GM19324 (cell line): ENCODE data around the gene MST1.
"Not testable (repeated sequence)": the region's sequence is repeated elsewhere in the genome, so short reads cannot be mapped to it uniquely, and the experiment has no call there.

Experiments used
- ATAC-seq: cut with Tn5 transposase; IDR thresholded peaks from one replicate; pipeline ENCODE4 v1.9.1; 2021; ENCODE audit warnings: mild to moderate bottlenecking, moderate library complexity; ENCODE audit not compliant: unreplicated experiment, low FRiP score

The MST1 gene

DNA sequence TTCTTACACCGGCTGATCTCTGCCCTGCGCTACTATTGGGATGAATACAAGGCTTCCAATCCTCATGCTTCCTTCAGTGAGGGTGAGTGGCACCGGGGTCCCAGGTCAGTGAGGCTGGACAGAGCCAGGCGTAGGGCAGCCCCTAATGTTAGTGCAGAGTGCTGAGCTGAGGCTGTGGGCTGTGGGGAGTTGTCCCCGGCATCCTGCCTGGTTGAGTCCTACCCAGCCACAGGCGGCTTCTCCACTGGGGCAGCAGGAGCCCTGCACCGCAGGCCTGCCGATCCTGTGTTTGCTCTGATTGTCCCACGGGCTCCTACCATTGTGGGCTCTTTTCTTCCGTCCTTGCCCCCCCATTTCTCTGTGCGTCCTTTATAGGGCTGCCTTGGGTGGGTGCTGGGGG, 13.4 kb upstream of the MST1 start:
- ATAC-seq = no peak

DNA sequence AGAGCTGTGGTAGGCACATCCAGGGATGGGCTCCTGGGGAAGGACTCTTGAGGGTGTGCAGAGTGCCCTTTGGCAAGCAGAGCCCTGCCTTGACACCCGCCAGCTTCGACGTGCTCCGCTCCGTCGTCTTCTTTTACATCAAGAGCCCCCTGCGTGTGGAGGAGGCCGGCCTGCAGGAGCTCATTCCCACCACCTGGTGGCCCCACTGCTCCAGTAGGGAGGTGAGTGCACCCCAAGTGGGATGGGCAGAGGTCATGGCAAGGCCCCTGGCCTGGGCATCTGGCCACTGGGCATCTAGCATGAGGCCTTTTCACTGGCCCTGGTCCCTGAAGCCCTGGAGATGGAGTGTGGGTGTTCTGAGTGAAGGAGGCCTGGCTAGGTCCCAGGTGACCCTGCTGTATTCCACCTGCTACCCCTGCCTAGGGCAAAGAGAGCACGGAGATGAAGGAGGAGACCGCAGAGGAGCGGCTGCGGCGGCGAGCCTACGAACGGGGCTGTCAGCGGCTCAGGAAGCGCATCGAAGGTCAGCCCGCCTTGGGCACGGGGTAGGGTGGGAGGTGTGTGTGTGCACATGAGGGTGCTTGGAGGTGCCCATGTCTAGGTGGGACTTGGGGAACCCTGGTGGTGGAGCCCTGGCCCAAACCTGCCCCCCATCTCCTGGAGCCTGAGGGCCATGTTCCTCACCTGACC, 12.3 kb upstream of the MST1 start:
- no peak for ATAC-seq

DNA sequence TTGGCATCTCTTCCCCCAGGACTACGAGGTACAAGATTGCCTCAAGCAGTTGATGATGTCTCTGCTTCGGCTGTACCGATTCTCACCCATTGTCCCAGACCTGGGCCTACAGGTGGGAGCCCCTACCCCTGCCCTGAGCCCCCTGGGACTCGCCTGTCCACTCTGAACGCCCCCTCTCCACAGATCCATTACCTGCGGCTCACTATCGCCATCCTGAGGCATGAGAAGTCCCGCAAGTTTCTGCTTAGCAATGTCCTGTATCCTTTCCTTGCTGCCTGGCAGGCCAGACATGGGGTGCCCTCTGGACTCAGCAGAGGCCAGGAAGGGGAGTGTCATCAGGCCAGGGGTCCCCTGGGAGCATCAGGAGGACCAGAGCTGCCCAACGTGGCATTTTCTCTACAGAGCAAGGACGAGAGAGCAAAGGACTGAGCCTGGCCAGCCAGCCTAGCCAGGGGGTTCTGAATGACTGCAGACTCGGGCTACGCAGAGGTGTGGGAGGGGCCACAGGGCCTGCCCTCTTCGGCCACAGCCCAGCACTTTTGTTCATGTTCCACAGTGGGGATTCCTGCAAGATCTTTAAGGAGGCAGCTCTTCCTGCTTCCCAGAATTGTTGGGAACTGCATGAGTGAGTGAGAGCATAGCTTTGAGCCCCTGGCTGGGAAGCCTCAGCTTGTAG, 11.3 kb upstream of the MST1 start:
- no peak for ATAC-seq

DNA sequence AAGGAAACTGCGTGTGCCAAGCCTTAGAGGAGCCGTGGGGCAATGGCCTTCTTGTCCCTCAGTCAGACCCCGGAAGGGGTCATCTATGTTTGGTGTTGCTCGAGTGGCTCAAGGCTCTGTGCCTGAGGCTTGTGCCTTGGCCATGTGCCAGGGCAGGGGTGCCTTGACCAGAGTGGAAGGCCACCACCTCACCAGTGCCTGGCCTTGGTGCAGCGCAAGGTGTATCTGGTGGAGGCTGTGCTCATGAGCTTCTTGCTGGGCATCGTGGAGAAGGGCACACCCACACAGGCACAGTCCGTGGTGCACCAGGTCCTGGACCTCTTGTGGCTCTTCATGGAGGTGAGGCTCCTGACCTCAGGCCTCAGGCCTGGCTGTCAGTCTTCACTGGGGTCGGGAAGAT, 10.7 kb upstream of the MST1 start:
- ATAC-seq = no peak

DNA sequence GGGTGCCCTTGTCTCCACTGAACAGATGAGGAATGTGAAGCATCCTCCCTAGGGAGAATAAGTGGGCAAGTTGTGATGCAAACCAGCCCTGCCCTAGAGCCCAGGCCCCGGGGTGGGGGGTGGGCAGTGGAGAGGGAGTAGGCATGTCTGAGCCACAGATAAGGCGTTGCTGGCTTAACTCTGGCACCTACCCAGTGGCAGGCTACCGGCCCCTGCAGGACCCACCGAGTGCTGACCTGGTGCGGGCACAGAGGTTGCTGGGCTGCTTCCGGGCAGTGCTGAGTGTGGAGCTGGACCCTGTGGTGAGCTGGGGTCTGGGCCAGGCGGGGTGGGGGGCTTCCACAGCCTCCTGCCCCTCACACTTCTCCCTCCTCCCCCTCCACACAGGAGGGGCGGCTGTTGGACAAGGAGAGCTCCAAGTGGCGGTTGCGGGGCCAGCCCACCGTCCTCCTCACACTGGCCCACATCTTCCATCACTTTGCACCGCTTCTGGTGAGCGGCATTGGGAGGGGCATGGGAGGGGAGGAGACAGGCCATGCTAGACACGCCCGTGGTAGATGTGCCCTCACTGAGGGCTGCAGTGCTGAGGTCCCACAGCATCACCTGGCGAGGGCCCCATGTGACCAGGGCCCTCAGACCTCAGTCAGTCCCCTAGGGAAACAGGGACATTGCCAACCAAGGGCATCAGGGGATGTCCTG, 10.2 kb upstream of the MST1 start:
- no peak for ATAC-seq

DNA sequence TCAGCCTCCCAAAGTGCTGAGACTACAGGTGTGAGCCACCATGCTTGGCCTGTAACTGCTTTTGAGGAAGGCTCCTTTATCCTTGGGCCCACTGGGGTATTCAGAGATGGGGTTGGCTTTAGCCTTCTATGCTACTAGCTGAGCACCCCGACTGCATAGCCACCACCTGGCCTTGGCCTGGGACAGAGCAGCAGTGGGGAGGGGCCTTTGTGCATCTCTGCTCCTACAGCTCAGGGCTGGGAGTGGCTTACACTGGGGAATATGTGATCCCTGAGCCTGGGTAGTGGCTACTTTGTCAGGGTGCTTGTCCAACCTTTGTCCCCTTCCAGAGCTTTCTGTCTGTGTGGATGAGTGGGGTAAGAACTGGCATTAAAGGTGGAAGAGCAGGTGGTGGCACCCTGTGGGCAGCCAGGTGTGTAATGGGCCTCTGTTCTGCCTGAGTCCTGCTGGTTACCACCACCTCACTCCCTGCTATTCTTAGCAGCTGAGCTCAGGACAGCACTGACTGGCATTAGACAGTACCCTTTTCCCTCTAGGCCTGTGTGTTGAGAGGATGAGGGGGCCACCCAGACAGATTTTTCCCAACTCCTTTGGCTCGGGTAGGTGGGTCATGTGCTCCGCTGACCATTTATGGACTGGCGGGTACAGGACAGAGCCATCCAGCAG, 6.2 kb upstream of the MST1 start:
- ATAC-seq = not testable (repeated sequence)

DNA sequence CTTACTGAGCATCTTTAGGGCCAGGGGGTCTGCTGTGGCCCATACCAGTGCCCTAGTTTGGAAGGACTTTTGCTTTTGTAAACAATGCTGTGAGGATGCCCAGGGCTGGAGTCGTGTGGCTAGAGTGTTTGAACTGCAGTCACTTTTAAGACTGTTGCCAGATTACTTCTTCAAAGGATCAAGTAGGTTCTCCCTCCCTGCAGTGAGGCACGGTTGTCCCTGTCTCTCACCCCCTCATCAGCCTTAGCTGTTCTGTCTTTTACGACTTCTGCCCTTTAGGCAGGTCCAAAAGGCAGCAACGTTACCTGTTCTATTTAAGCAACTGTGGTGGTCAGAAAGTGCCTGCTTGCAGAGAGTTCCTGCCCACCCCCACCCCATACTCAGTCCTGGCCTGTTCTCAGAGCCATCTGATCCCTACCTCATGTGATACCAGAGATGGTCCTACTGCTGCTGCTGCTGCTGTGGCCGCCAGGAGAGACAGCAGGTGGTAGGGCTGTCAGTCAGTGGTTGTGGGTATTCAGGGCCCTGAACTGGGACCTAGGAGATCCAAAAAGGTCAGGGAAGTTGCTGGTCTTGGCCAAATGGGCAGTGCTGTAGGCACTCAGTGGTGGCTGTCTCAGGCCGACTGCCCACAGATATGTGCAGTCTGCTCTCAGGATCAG, 5.3 kb upstream of the MST1 start:
- ATAC-seq = not testable (repeated sequence)

DNA sequence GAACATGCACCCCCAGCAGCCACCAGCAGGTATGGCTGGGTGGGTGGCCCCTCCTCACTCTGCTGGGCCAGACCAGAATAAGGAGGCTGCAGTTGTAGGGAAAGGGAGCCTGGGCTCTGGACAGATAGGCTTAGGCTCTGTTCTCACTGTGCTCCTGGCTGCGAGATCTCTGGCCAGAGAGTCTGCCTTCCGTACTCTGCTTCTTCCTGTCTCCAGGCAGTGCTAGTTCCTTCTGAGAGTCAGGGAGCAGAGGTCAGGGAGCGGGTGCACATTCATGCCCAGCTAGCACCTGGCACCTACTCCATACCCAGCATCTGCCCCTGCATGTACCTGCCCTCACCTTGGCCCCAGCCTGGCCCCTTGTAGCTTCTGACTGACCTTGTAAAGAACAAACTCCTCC, 2.2 kb upstream of the MST1 start:
- not testable (repeated sequence) for ATAC-seq

DNA sequence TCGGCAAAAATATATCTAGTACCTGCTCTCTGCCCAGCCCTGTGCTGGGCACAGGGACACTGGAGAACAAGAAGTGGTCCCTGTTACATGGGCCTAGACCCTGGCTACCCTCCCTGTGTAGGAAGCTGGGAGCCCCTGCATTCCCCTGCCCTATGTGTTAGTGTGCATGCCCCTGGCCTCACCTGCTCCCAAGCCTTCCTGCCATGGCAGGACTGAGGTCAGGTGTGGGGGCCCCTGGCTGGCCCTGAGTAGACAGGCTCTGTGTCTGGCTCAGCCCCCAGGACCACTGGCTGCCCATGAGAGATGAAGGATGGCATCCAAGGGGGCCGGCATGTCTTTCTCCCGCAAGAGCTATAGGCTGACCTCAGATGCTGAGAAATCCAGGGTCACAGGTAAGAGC, 1.6 kb upstream of the MST1 start:
- ATAC-seq = not testable (repeated sequence)

DNA sequence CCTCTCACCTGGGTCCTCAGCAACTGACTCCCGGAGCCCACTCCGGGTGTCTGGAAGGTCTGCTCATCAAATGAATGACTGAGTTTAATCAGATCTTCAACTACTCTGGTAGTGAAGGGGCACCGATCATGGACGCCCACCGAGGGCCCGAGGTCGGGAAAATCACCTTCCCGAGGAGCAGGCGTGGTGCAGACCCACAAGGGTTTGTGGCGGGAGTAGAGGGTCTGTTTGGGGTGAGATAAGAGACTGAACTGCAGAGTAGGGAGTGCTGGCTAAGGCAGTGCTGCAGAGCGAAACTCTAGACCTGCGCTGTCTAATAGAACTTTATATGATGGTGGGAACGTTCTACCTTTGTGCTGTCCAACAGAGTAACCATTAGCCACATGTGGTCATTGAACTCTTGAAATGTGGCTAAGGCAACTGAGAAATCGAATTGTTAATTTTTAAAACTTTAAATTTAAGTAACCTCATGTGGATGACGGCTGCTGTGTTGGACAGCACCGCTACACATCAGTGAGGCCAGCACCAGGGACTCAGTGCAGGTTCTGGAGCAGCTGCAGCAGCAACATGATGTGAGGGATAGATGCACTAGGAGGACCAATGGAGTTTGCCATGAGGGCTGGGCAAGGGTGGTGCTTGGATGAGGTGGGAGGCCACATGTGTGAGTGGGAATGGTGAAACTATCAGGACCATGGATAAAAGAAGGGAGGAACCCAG, 792 bp upstream of the MST1 start:
- ATAC-seq = not testable (repeated sequence)

DNA sequence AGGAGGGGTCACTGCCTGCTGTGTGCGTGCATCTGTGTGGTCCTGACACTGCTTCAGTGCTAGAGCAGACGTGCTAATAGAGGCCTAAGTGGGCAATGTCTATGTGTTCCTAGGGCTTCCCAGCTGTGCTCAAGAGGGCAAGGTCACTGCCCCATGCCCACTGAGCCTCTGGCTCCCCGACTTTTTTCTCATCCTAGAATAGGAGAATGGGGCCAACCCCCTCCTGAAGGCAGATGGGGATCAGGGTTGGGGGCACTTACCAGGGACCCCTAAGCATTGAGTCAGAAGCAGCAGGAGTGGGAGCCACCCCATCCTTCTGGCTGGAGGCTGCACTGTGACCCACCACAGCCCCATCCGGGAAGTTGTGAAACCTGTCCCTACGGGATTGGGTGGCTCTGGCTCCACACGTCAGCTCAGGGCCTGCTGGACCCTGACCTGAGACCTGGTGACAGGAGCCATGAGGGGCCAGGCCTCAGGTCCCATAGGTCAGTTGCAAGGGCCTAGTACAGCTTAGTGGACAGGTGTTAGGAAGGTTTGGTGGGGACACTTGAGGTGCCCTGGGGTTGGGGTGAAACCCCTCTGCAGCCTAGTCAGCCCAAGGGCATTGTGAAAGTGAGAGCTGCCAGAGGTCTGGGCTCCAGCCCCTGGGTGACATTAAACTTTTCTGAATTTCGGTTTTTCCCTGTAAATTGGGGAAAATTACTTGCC, 782 bp downstream of the MST1 start:
- not testable (repeated sequence) for ATAC-seq

DNA sequence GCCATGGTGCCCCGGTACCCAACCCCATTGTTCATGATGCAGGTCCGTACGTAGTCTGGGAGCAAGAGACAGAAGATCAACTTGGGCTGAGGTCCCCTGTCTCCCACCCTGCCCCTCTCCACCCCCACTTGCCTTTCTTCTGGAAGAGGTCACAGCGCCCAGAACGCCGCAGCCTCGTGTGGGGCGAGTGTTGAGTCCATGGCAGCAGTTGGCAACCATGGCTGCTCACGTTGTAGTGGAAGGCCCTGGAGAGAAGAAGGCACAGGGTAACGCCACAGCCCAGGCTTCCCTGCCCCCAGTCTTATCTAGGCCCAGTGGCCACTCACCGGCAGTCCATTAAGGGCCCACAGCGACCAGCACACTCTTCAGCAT, 1.9 kb downstream of the MST1 start:
- ATAC-seq = not testable (repeated sequence)

DNA sequence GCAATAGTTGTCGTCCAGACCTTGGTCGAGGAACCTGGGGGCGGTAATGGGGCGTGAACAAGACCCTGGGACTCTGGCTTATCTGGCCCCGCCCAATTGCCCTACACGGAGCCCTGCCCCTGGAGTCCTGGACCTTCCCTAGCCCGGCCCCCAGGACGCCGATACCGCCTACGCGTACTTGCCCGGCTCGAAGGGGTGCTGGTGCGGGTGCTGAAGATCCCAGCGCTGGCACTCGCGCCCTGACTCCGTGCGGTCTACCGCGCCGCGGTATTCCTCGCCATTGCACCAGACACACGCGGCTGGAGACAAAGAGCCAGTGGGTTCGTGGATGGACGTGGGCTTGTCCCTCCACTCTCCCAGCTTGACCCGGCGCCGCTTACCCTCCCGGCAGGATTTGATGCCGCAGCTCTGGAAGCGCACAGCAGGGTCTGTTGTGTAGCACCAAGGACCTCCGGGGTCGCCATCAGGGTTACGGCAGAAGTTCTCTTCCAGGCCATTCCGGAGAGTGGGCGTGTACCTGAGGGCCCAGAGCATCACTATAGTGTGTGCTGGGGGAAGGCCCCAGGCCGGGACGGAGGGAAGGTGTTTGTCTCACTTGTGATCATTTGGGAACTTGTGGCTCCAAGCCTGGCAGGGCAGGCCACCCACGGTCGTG, 2.4 kb downstream of the MST1 start:
- ATAC-seq = not testable (repeated sequence)

DNA sequence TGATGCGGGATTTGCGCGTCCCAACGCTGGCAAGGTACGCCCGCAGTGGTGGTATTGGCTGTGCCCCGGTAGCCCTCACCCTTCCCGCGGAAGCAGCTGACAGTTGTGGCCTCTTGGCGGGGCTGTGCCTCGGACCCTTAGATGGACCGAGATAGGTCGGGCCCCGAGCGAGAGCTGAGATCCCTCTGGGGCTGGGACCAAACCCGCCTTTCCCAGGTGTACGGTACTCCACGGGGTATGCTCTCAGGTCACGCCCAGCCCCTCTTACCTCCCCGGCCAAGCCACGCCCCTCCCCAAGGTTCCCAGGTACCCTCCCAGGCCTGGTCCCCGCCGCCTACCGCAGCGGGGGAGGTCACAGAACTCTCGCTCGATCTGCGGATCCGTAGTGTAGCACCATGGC, 2.9 kb downstream of the MST1 start:
- not testable (repeated sequence) for ATAC-seq

DNA sequence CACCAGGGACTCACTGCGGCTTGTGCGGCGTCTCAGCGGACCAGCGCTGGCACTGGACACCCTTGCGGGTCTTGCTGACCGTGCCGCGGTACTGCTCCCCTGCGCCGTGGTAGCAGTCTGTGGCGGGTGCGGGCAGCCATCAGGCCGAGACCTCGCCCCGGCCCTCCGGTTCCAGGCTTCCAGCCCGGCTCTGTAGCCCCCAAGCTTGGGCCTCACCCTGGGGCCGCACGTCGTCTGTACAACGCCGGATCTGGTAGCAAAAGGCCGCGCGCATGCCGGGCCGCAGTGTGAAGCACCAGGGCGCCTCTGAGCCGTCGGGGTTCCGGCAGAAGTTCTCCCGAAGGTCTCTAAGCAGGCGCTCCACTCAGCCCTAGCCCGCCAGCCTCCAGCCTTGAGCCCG, 3.4 kb downstream of the MST1 start:
- not testable (repeated sequence) for ATAC-seq

DNA sequence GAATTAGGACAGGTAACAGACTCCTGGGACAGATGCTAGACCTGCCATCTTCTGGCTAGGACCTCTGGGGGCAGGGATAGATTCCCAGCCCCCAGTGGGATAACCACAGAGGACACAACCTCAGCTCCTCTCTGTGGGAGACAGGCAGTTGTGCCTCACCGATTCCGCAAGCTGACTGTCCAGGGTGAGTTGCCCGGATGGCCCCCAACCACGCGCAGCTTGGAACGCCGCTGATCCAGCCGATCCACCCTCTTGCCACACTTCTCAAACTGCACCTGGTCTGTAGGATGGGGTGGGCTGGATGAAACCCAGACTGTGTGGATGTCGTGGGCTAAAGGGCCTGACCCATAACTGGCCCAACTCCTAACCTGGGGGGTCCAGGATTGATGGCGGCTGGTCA, 4.2 kb downstream of the MST1 start:
- not testable (repeated sequence) for ATAC-seq

DNA sequence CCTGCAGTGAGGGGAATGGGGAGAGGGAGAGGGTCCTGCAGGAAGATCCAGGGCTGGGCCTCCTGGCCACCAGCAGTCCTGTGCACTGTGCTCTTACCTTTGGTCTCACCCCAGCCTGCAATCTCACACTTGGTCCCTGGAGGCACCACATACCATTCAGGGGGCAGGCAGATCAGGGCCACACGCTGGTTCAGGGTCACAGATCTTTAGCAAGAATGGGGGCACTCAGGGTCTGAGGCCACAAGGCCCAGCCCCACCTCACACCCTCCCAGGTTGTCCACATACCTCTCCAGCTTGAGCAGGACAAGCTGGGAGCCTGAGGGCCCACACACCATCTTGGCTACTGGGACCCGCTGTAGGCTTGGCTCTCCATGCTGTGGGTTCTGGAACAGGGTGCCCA, 4.8 kb downstream of the MST1 start:
- ATAC-seq = not testable (repeated sequence)

DNA sequence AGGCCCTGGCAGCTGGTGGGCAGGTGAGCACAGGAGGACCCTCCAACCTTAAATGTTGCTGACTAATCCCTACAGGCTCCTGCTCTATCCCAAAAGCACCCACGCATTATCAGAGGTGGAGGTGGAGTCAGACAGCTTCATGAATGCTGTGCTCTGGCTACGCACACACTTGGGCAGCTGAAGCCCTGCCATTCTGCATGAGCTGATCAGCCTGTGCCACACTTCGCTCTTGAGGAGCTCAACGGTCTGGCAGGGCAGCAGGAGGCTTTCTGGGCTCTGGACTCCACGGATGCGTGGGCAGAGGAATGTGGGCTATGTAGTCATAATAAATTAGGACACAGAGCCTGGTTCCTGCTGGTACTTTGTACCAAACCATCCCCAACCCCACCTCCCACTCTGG, 6.1 kb downstream of the MST1 start:
- ATAC-seq = no peak

DNA sequence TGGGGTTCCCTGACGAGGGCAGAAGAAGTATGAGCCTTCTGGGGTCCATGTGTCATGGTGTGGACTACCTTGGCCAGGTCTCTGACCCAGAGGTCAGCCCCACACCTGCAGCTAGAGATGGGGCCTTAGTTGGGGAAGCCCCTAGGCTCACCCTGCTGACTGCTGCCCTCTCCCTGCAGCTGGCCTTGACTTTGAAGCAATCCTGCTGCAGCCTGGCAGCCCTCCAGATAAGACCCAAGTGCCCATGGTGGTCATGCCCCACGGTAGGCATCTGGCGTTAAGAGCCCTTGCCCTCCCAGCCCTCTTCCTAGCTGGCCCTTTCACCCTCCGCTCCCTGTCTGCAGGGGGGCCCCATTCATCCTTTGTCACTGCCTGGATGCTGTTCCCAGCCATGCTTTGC, 7.7 kb downstream of the MST1 start:
- no peak for ATAC-seq
